ENCODE data around the gene RAB3IL1. TPM values are rescaled to one million over a fixed set of nuclear protein-coding genes. Genes with fewer than 3 reads are reported as not detected.
A peak's percentile ranks its signal among the peaks of the same experiment; 100 is the strongest.

The RAB3IL1 gene
- total RNA-seq, 1 donor, result 15.9 TPM

- Histone ChIP-seq H3K4me1 (ENCODE audit: insufficient read depth, low read length) (peaks cover 23% of the 10 kb centered on the region), H3K27ac (ENCODE audit: low read depth, low read length) (no peak overlapping the region), H3K79me2 (ENCODE audit: insufficient read depth, low read length) (peaks cover 5% of the 10 kb centered on the region), H2AFZ (ENCODE audit: low read length) (no peak overlapping the region), H3K4me2 (ENCODE audit: insufficient read depth, low read length) (no peak overlapping the region), H4K20me1 (ENCODE audit: insufficient read depth, low read length) (no peaks in the 10 kb centered on the region), H3K4me3 (ENCODE audit: insufficient read depth, low read length) (no peak overlapping the region), H3K36me3 (ENCODE audit: insufficient read depth, low read length) (peaks cover under 1% of the 10 kb centered on the region), H3K9me3 (ENCODE audit: low read depth, low read length) (no peaks in the 10 kb centered on the region), H3K27me3 (ENCODE audit: insufficient read depth, low read length) (no peaks in the 10 kb centered on the region)
- TF ChIP-seq CTCF (IDR thresholded peaks at IDR 0.05; ENCODE audit: extremely low read depth, low read depth, low read length), result no peak
- peak; percentile 81 for DNase-seq (ENCODE audit: insufficient read length, low spot score, missing footprints)
Measured at GRCh38 chr11:61951484-61952135, 34.2 kb upstream of the RAB3IL1 start.

DNA sequence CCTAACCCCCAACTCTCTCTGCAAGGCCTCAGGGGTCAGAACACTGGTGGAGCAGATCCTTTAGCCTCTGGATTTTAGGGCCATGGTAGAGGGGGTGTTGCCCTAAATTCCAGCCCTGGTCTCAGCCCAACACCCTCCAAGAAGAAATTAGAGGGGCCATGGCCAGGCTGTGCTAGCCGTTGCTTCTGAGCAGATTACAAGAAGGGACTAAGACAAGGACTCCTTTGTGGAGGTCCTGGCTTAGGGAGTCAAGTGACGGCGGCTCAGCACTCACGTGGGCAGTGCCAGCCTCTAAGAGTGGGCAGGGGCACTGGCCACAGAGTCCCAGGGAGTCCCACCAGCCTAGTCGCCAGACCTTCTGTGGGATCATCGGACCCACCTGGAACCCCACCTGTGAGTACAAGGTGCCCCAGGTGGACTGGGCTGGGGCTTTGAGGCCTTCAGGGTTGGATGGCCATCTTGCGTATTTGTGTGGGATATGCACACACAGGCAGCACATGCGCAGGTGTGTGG, 32.7 kb upstream of the RAB3IL1 start, which contains the start of gene BEST1:
Gene BEST1 (plus strand): TSS at position 317 of the 513 bp plus-strand sequence. CDS start 1,456 bp downstream, outside the sequence.
- DNase-seq (ENCODE audit: insufficient read length, low spot score, missing footprints), result no peak
- no peaks in the 10 kb centered on the region for H4K20me1 ChIP-seq (ENCODE audit: insufficient read depth, low read length)
- no peaks in the 10 kb centered on the region for H3K27me3 ChIP-seq (ENCODE audit: insufficient read depth, low read length)
- peak within 1 kb of the TSS; percentile 27 for H2AFZ ChIP-seq (ENCODE audit: low read length)
- H3K36me3 ChIP-seq (ENCODE audit: insufficient read depth, low read length), result no peaks in the 10 kb centered on the region
- no peaks in the 10 kb centered on the region for H3K9me3 ChIP-seq (ENCODE audit: low read depth, low read length)
- no peak for TF ChIP-seq CTCF (IDR thresholded peaks at IDR 0.05; ENCODE audit: extremely low read depth, low read depth, low read length)
- peak within 1 kb of the TSS; percentile 3 for H3K4me2 ChIP-seq (ENCODE audit: insufficient read depth, low read length)
- H3K4me1 ChIP-seq (ENCODE audit: insufficient read depth, low read length), result peaks cover 20% of the 10 kb centered on the region
- H3K27ac ChIP-seq (ENCODE audit: low read depth, low read length), result peak within 1 kb of the TSS; percentile 12
- no peak within 1 kb of the TSS for H3K4me3 ChIP-seq (ENCODE audit: insufficient read depth, low read length)
- H3K79me2 ChIP-seq (ENCODE audit: insufficient read depth, low read length), result no peaks in the 10 kb centered on the region

GRCh38 chr11:61949169-61950034, 32.0 kb upstream of the RAB3IL1 start:
- Histone ChIP-seq H4K20me1 (ENCODE audit: insufficient read depth, low read length) (no peaks in the 10 kb centered on the region), H3K4me2 (ENCODE audit: insufficient read depth, low read length) (peak overlapping the region; percentile 3), H3K79me2 (ENCODE audit: insufficient read depth, low read length) (no peaks in the 10 kb centered on the region), H3K4me1 (ENCODE audit: insufficient read depth, low read length) (peaks cover 14% of the 10 kb centered on the region), H3K9me3 (ENCODE audit: low read depth, low read length) (no peaks in the 10 kb centered on the region), H3K27ac (ENCODE audit: low read depth, low read length) (peak overlapping the region; percentile 12), H3K27me3 (ENCODE audit: insufficient read depth, low read length) (no peaks in the 10 kb centered on the region), H3K36me3 (ENCODE audit: insufficient read depth, low read length) (no peaks in the 10 kb centered on the region), H2AFZ (ENCODE audit: low read length) (peak overlapping the region; percentile 27), H3K4me3 (ENCODE audit: insufficient read depth, low read length) (no peak overlapping the region)
- DNase-seq (ENCODE audit: insufficient read length, low spot score, missing footprints), result peak; percentile 98
- no peak for TF ChIP-seq CTCF (IDR thresholded peaks at IDR 0.05; ENCODE audit: extremely low read depth, low read depth, low read length)

- no peaks in the 10 kb centered on the region for H3K79me2 ChIP-seq (ENCODE audit: insufficient read depth, low read length)
Measured at GRCh38 chr11:61948505-61948904, 31.1 kb upstream of the RAB3IL1 start.

More at GRCh38 chr11:61948505-61948904, 31.1 kb upstream of the RAB3IL1 start:
- Histone ChIP-seq H3K27me3 (ENCODE audit: insufficient read depth, low read length) (no peaks in the 10 kb centered on the region), H3K27ac (ENCODE audit: low read depth, low read length) (no peak overlapping the region), H3K4me1 (ENCODE audit: insufficient read depth, low read length) (peaks cover 9% of the 10 kb centered on the region), H3K9me3 (ENCODE audit: low read depth, low read length) (no peaks in the 10 kb centered on the region), H4K20me1 (ENCODE audit: insufficient read depth, low read length) (no peaks in the 10 kb centered on the region), H3K4me2 (ENCODE audit: insufficient read depth, low read length) (no peak overlapping the region), H3K4me3 (ENCODE audit: insufficient read depth, low read length) (no peak overlapping the region), H3K36me3 (ENCODE audit: insufficient read depth, low read length) (no peaks in the 10 kb centered on the region), H2AFZ (ENCODE audit: low read length) (no peak overlapping the region)
- peak; percentile 13 for DNase-seq (ENCODE audit: insufficient read length, low spot score, missing footprints)
- TF ChIP-seq CTCF (IDR thresholded peaks at IDR 0.05; ENCODE audit: extremely low read depth, low read depth, low read length), result no peak
